Body of pancreas (tissue), 4 donors: ENCODE measurements around the gene HSBP1. TPM values are rescaled to one million over a fixed set of nuclear protein-coding genes. Genes with fewer than 3 reads are reported as not detected.

ENCODE experiments used
- ATAC-seq: fragments of 150-250 bp; one replicate; pipeline ENCODE4 v1.9.1; 2016
- DNase-seq, 4 donors: peaks; one replicate each; pipeline ENCODE4 v3.0.0-alpha.2; 2019
- H3K27ac ChIP-seq, 4 donors: fragments of 200-600 bp; sonication (generic); 1 replicate in 3 of 4; 2 replicates in 1 of 4; pipeline versions ENCODE4 v1.5.1 to v1.6.1; 2016 to 2019; ENCODE audit warnings: mild to moderate bottlenecking in 1 of 4, mixed read lengths in 1 of 4, moderate library complexity in 1 of 4
- H3K27me3 ChIP-seq, 2 donors: fragments of 200-600 bp; sonication (generic); one replicate each; pipeline ENCODE4 v1.6.0; 2016; ENCODE audit warnings: mild to moderate bottlenecking in 1 of 2
- H3K36me3 ChIP-seq, 2 donors: fragments of 200-600 bp; sonication (generic); replicated peaks in 1 of 2; 2 replicates each; pipeline ENCODE4 v1.5.1; 2016; ENCODE audit warnings: low read depth in 2 of 2; ENCODE audit not compliant: insufficient read depth in 1 of 2
- H3K4me1 ChIP-seq: fragments of 200-600 bp; sonication (generic); one replicate; pipeline ENCODE4 v1.6.0; 2016
- H3K4me3 ChIP-seq, 2 donors: fragments of 200-600 bp; sonication (generic); 1 replicate in 1 of 2; 2 replicates in 1 of 2; pipeline ENCODE4 v1.5.1; 2016 to 2019
- H3K9me3 ChIP-seq, 3 donors: fragments of 200-600 bp; sonication (generic); 1 replicate in 2 of 3; 2 replicates in 1 of 3; pipeline ENCODE4 v1.5.1; 2016
- CTCF ChIP-seq, 7 experiments: fragments of 450-650 bp in 4 of 7; fragments of 200-600 bp in 3 of 7; sonication (generic) in 3 of 7; IDR thresholded peaks; one replicate each; pipeline ENCODE4 v1.5.1; 2016 to 2019; ENCODE audit warnings: antibody characterized with exemption in 7 of 7
- POLR2A ChIP-seq, 3 donors: fragments of 450-650 bp; IDR thresholded peaks; one replicate each; pipeline ENCODE4 v1.6.1; 2016; ENCODE audit warnings: antibody characterized with exemption in 3 of 3, mild to moderate bottlenecking in 2 of 3
- WGBS, 2 donors: methylation state at CpG; one replicate each; pipeline ENCODE4 v1.1.5; 2017; 5-methylcytosine and 5-hydroxymethylcytosine counted together
- intact Hi-C: fragments of 100-400 bp; cut with DNase I; formaldehyde crosslinking; loops from one replicate; pipeline ENCODE4 v1.15.1; 2023
- total RNA-seq, 2 donors: library from RNA; depleted of rRNA; stranded (reverse); fragments of >200 nt; gene quantifications; one replicate each; pipeline ENCODE4 v1.1.0, GENCODE V29; 2016

The HSBP1 gene
- total RNA-seq, 2 donors from 2014 or later: 4.9 to 12.5 TPM

- TF ChIP-seq CTCF (IDR thresholded peaks at IDR 0.05) (no peak), POLR2A (IDR thresholded peaks at IDR 0.05) (no peak)
- DNase-seq: peak; percentile 29 to 54 (median 42)
- Histone ChIP-seq H3K27me3 (no peaks in the 10 kb centered on the region), H3K4me3 (no peak overlapping the region), H3K9me3 (no peaks in the 10 kb centered on the region), H3K36me3 (no peaks in the 10 kb centered on the region), H3K27ac (no peak overlapping the region), H3K4me1 (no peaks in the 10 kb centered on the region)
- 28% methylated on average over 5 of the region's 5 CpGs for WGBS, 2 donors
- ATAC-seq: no peak
- intact Hi-C loops: no loop called here
Measured at GRCh38 chr16:83771306-83771942, 36.4 kb upstream of the HSBP1 start.

GRCh38 chr16:83772806-83773205 lies 35.0 kb upstream of the HSBP1 start:
- ATAC-seq: no peak
- no peaks in the 10 kb centered on the region for H3K27me3 ChIP-seq
- no peak for TF ChIP-seq CTCF (IDR thresholded peaks at IDR 0.05)
- no peaks in the 10 kb centered on the region for H3K4me1 ChIP-seq
- H3K36me3 ChIP-seq: no peaks in the 10 kb centered on the region
- DNase-seq: no peak
- intact Hi-C loops: no loop called here
- no peak overlapping the region for H3K4me3 ChIP-seq
- H3K27ac ChIP-seq: no peak overlapping the region
- WGBS, 2 donors: 36 to 40% methylated on average over 1 of the region's 1 CpG
- no peaks in the 10 kb centered on the region for H3K9me3 ChIP-seq

- Histone ChIP-seq H3K9me3 (no peaks in the 10 kb centered on the region), H3K27ac (peak overlapping the region in 1 of 4 donors; percentile 3), H3K27me3 (no peaks in the 10 kb centered on the region), H3K4me1 (no peaks in the 10 kb centered on the region), H3K4me3 (no peak overlapping the region), H3K36me3 (no peaks in the 10 kb centered on the region)
- intact Hi-C loops: no loop called here
- no peak for ATAC-seq
- DNase-seq: peak in 1 of 4 donors; percentile 20
- TF ChIP-seq POLR2A (IDR thresholded peaks at IDR 0.05) (no peak), CTCF (IDR thresholded peaks at IDR 0.05) (no peak)
- WGBS, 2 donors: 75 to 79% methylated on average over 4 of the region's 4 CpGs
Measured at GRCh38 chr16:83774066-83774465, 33.7 kb upstream of the HSBP1 start.

- H3K27me3 ChIP-seq: no peaks in the 10 kb centered on the region
- H3K27ac ChIP-seq: no peak overlapping the region
- no peak for TF ChIP-seq POLR2A (IDR thresholded peaks at IDR 0.05)
- TF ChIP-seq CTCF (IDR thresholded peaks at IDR 0.05): no peak
- ATAC-seq (no peak), DNase-seq (no peak)
- no peaks in the 10 kb centered on the region for H3K36me3 ChIP-seq
- WGBS, 2 donors: 69 to 80% methylated on average over 8 to 9 of the region's 9 CpGs
- no peaks in the 10 kb centered on the region for H3K9me3 ChIP-seq
- intact Hi-C loops: no loop called here
- H3K4me1 ChIP-seq: peaks cover 12% of the 10 kb centered on the region
- H3K4me3 ChIP-seq: no peak overlapping the region
Measured at GRCh38 chr16:83776944-83777343, 30.8 kb upstream of the HSBP1 start.

- Histone ChIP-seq H3K27ac (no peak overlapping the region), H3K27me3 (no peaks in the 10 kb centered on the region), H3K36me3 (no peaks in the 10 kb centered on the region), H3K9me3 (no peaks in the 10 kb centered on the region), H3K4me3 (no peak overlapping the region), H3K4me1 (peaks cover 12% of the 10 kb centered on the region)
- DNase-seq: no peak
- ATAC-seq: no peak
- intact Hi-C loops: no loop called here
- TF ChIP-seq POLR2A (IDR thresholded peaks at IDR 0.05): no peak
- TF ChIP-seq CTCF (IDR thresholded peaks at IDR 0.05): no peak
- whole genome bisulfite sequencing, 2 donors: 5 to 6% methylated on average over 6 of the region's 6 CpGs
Measured at GRCh38 chr16:83779886-83780285, 27.9 kb upstream of the HSBP1 start.
